Right lobe of liver (tissue), 4 donors: ENCODE data around the gene ETFB.

Source experiments
- CTCF ChIP-seq, 4 donors: fragments of 200-600 bp in 3 of 4; fragments of 450-650 bp in 1 of 4; IDR thresholded peaks; one replicate each; pipeline versions ENCODE4 v1.5.1 to v1.8.0; 2016 to 2022; ENCODE audit warnings: antibody characterized with exemption in 4 of 4, mild to moderate bottlenecking in 2 of 4
- POLR2A ChIP-seq: fragments of 450-650 bp; IDR thresholded peaks from one replicate; pipeline ENCODE4 v1.6.1; 2017; ENCODE audit warnings: antibody characterized with exemption, mild to moderate bottlenecking
- donor health status: DM: no; HTN: no; CAD: no.
- donor health status: DM: no; HTN: no; CAD: no.
- donor health status: DM: no; HTN: yes; CAD: no.

GRCh38 chr19:51317968-51318367 lies 48.2 kb downstream of the ETFB start:
- TF ChIP-seq CTCF (IDR thresholded peaks at IDR 0.05) (no peak), POLR2A (no peak)
